ENCODE results near the gene FCGR2B. TPM values are rescaled to one million over a fixed set of nuclear protein-coding genes. Genes with fewer than 3 reads are reported as not detected.
"Not testable (repeated sequence)": the region's sequence is repeated elsewhere in the genome, so short reads cannot be mapped to it uniquely, and the experiment has no call there.

FCGR2B gene
- 0.19 and 0.33 TPM in 2 replicates for total RNA-seq (ENCODE audit: low replicate concordance)
- long read RNA-seq: 0 reads

GRCh38 chr1:161662684-161663339, at the start of gene FCGR2B:
FCGR2B (plus strand) TSS chr1:161663143; CDS start chr1:161663242, 99 bp downstream.
- H3K4me1 Mint-ChIP-seq (ENCODE audit: unreplicated experiment); H3K27me3 Mint-ChIP-seq; H3K4me3 Mint-ChIP-seq; H3K36me3 Mint-ChIP-seq; H3K9me3 Mint-ChIP-seq; H3K27ac Mint-ChIP-seq; DNase-seq (ENCODE audit: extremely low spot score, unreplicated experiment): not testable (repeated sequence)

GRCh38 chr1:161616417-161616816, 46.5 kb upstream of the FCGR2B start:
- H3K27me3 Mint-ChIP-seq: peaks cover 17% of the 10 kb centered on the region
- DNase-seq (ENCODE audit: extremely low spot score, unreplicated experiment); H3K36me3 Mint-ChIP-seq; H3K27ac Mint-ChIP-seq; H3K4me1 Mint-ChIP-seq (ENCODE audit: unreplicated experiment); H3K9me3 Mint-ChIP-seq; H3K4me3 Mint-ChIP-seq: not testable (repeated sequence)

- H3K4me3 Mint-ChIP-seq; H3K36me3 Mint-ChIP-seq; H3K9me3 Mint-ChIP-seq; H3K4me1 Mint-ChIP-seq (ENCODE audit: unreplicated experiment); H3K27ac Mint-ChIP-seq; DNase-seq (ENCODE audit: extremely low spot score, unreplicated experiment): not testable (repeated sequence)
- peaks cover 28% of the 10 kb centered on the region for H3K27me3 Mint-ChIP-seq
Observed at GRCh38 chr1:161618517-161618916, 44.4 kb upstream of the FCGR2B start.

- Mint-ChIP-seq H3K27me3 (peaks cover 43% of the 10 kb centered on the region), H3K4me3 (peak overlapping the region; percentile 49)
- not testable (repeated sequence) for H3K4me1 Mint-ChIP-seq (ENCODE audit: unreplicated experiment); H3K27ac Mint-ChIP-seq; H3K9me3 Mint-ChIP-seq; H3K36me3 Mint-ChIP-seq; DNase-seq (ENCODE audit: extremely low spot score, unreplicated experiment)
Observed at GRCh38 chr1:161620399-161620798, 42.5 kb upstream of the FCGR2B start.

- H3K4me1 Mint-ChIP-seq (ENCODE audit: unreplicated experiment); H3K36me3 Mint-ChIP-seq; H3K9me3 Mint-ChIP-seq: not testable (repeated sequence)
- peak overlapping the region; percentile 97 for H3K27ac Mint-ChIP-seq
- H3K4me3 Mint-ChIP-seq: peak overlapping the region; percentile 96
- peaks cover 43% of the 10 kb centered on the region for H3K27me3 Mint-ChIP-seq
- peak; percentile 74 for DNase-seq (ENCODE audit: extremely low spot score, unreplicated experiment)
Observed at GRCh38 chr1:161621181-161622000, 41.6 kb upstream of the FCGR2B start.

GRCh38 chr1:161622054-161622453, 40.9 kb upstream of the FCGR2B start:
- not testable (repeated sequence) for H3K36me3 Mint-ChIP-seq; DNase-seq (ENCODE audit: extremely low spot score, unreplicated experiment); H3K4me1 Mint-ChIP-seq (ENCODE audit: unreplicated experiment); H3K9me3 Mint-ChIP-seq
- Mint-ChIP-seq H3K27me3 (peaks cover 48% of the 10 kb centered on the region), H3K27ac (peak overlapping the region; percentile 97), H3K4me3 (peak overlapping the region; percentile 96)

GRCh38 chr1:161623401-161624051, 39.4 kb upstream of the FCGR2B start:
- H3K9me3 Mint-ChIP-seq; H3K4me3 Mint-ChIP-seq; DNase-seq (ENCODE audit: extremely low spot score, unreplicated experiment); H3K27ac Mint-ChIP-seq; H3K4me1 Mint-ChIP-seq (ENCODE audit: unreplicated experiment); H3K36me3 Mint-ChIP-seq: not testable (repeated sequence)
- H3K27me3 Mint-ChIP-seq: peaks cover 55% of the 10 kb centered on the region

- not testable (repeated sequence) for H3K27ac Mint-ChIP-seq; H3K36me3 Mint-ChIP-seq; DNase-seq (ENCODE audit: extremely low spot score, unreplicated experiment); H3K4me3 Mint-ChIP-seq; H3K9me3 Mint-ChIP-seq; H3K4me1 Mint-ChIP-seq (ENCODE audit: unreplicated experiment)
- H3K27me3 Mint-ChIP-seq: peaks cover 59% of the 10 kb centered on the region
Observed at GRCh38 chr1:161624605-161625004, 38.3 kb upstream of the FCGR2B start.

- not testable (repeated sequence) for H3K4me1 Mint-ChIP-seq (ENCODE audit: unreplicated experiment); DNase-seq (ENCODE audit: extremely low spot score, unreplicated experiment); H3K27ac Mint-ChIP-seq; H3K36me3 Mint-ChIP-seq; H3K9me3 Mint-ChIP-seq; H3K4me3 Mint-ChIP-seq
- peaks cover 46% of the 10 kb centered on the region for H3K27me3 Mint-ChIP-seq
Observed at GRCh38 chr1:161626445-161627146, 36.3 kb upstream of the FCGR2B start.

GRCh38 chr1:161630128-161630742, 32.7 kb upstream of the FCGR2B start:
- H3K27me3 Mint-ChIP-seq: peaks cover 19% of the 10 kb centered on the region
- H3K4me1 Mint-ChIP-seq (ENCODE audit: unreplicated experiment); DNase-seq (ENCODE audit: extremely low spot score, unreplicated experiment); H3K36me3 Mint-ChIP-seq; H3K27ac Mint-ChIP-seq; H3K4me3 Mint-ChIP-seq; H3K9me3 Mint-ChIP-seq: not testable (repeated sequence)
